Measurements from ENCODE around the gene UVSSA. TPM values are rescaled to one million over a fixed set of nuclear protein-coding genes. Genes with fewer than 3 reads are reported as not detected.
A peak's percentile ranks its signal among the peaks of the same experiment; 100 is the strongest.
"Not testable (repeated sequence)": the region's sequence is repeated elsewhere in the genome, so short reads cannot be mapped to it uniquely, and the experiment has no call there.

UVSSA gene
- total RNA-seq, 1 donor from 2014 or later = 28.3 TPM

DNA sequence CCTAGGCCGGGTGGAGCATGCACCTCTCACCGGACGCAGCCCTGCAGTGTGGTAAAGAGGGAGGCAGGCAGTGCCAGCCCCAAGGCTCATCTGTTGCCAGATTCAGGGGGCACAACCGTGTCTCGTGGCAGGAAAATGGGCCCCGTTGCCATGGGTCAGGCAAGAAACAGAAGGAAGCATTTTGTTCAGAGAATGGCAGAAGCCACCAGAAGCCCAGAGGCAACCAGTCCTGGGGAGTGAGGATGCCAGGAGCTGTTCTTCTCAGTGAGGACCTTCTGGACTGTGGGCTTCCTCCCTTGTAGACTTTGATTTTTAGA is 12.5 kb upstream of the UVSSA start:
- TF ChIP-seq, protein P1, sequence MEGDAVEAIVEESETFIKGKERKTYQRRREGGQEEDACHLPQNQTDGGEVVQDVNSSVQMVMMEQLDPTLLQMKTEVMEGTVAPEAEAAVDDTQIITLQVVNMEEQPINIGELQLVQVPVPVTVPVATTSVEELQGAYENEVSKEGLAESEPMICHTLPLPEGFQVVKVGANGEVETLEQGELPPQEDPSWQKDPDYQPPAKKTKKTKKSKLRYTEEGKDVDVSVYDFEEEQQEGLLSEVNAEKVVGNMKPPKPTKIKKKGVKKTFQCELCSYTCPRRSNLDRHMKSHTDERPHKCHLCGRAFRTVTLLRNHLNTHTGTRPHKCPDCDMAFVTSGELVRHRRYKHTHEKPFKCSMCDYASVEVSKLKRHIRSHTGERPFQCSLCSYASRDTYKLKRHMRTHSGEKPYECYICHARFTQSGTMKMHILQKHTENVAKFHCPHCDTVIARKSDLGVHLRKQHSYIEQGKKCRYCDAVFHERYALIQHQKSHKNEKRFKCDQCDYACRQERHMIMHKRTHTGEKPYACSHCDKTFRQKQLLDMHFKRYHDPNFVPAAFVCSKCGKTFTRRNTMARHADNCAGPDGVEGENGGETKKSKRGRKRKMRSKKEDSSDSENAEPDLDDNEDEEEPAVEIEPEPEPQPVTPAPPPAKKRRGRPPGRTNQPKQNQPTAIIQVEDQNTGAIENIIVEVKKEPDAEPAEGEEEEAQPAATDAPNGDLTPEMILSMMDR (IDR thresholded peaks at IDR 0.05) = no peak
- intact Hi-C loops (cut with DNase I) = no loop called here
- Histone ChIP-seq H3K36me3 (peaks cover 45% of the 10 kb centered on the region), H3K27ac (no peak overlapping the region), H3K9me3 (no peaks in the 10 kb centered on the region), H3K27me3 (no peaks in the 10 kb centered on the region), H3K4me3 (no peak overlapping the region), H3K4me1 (no peaks in the 10 kb centered on the region)
- DNase-seq = no peak
- no peak for ATAC-seq

DNA sequence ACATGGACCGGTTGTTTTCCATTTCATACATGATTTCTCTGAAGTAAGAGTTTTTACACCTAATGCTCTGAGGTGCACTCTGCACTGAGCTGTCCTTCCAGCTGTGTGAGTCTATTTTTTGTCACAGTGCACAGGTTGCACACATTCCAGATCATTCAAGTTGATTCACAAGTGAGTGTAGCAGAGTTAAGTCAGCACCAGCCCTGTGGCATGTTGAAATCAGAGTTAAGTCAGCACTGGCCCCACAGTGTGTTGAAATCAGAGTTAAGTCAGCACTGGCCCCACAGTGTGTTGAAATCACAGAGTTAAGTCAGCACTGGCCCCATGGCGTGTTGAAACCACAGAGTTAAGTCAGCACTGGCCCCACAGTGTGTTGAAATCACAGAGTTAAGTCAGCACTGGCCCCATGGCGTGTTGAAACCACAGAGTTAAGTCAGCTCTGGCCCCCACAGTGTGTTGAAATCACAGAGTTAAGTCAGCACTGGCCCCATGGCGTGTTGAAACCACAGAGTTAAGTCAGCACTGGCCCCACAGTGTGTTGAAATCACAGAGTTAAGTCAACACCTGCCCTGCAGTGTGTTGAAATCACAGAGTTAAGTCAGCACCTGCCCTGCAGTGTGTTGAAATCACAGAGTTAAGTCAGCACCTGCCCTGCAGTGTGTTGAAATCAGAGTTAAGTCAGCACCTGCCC is 11.7 kb upstream of the UVSSA start:
- ATAC-seq; H3K27ac ChIP-seq; intact Hi-C loops (cut with DNase I); H3K4me1 ChIP-seq; DNase-seq; H3K27me3 ChIP-seq; H3K9me3 ChIP-seq; H3K4me3 ChIP-seq: not testable (repeated sequence)
- H3K36me3 ChIP-seq = peaks cover 53% of the 10 kb centered on the region

DNA sequence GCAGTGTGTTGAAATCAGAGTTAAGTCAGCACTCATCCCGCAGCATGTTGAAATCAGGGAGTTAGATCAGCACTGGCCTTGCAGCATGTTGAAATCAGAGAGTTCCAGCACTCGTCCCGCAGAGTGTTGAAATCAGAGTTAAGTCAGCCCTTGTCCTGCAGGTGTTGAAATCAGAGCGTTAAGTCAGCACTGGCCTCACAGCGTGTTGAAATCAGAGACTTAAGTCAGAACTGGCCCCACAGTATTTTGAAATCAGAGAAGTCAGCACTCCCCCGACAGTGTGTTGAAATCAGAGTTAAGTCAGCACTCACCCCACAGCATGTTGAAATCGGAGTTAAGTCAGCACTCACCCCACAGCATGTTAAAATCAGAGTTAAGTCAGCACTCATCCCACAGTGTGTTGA is 10.9 kb upstream of the UVSSA start:
- no peaks in the 10 kb centered on the region for H3K27me3 ChIP-seq
- no peak for ATAC-seq
- intact Hi-C loops (cut with DNase I) = no loop called here
- no peak overlapping the region for H3K4me3 ChIP-seq
- no peak for DNase-seq
- H3K9me3 ChIP-seq = no peaks in the 10 kb centered on the region
- H3K4me1 ChIP-seq = no peaks in the 10 kb centered on the region
- peak overlapping the region; percentile 30 for H3K27ac ChIP-seq
- TF ChIP-seq, protein P1 (IDR thresholded peaks at IDR 0.05) = no peak
- peaks cover 60% of the 10 kb centered on the region for H3K36me3 ChIP-seq

DNA sequence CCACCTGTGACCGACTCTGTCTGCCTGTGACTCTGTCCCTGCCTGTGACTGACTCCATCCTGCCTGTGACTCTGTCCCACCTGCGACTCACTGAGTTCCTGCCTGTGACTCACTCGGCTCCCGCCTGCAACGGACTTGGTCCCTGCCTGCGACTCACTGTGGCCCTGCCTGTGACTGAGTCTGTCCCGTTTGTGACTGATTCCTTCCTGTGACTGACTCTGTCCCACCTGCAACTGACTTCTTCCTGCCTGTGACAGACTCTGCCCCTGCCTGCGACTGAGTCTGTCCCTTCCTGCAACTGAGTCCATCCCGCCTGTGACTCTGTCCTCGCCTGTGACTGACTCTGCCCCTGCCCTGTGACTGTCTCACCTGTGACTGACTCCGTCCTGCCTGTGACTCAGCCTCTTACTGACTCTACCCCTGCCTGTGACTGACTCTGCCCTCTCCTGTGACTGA is 9.6 kb upstream of the UVSSA start:
- H3K4me3 ChIP-seq = no peak overlapping the region
- no peak for ATAC-seq
- no peak for DNase-seq
- H3K27ac ChIP-seq = no peak overlapping the region
- H3K9me3 ChIP-seq = no peaks in the 10 kb centered on the region
- TF ChIP-seq, protein P1 (IDR thresholded peaks at IDR 0.05) = no peak
- H3K27me3 ChIP-seq = no peaks in the 10 kb centered on the region
- peaks cover 66% of the 10 kb centered on the region for H3K36me3 ChIP-seq
- intact Hi-C loops (cut with DNase I) = no loop called here
- no peaks in the 10 kb centered on the region for H3K4me1 ChIP-seq

DNA sequence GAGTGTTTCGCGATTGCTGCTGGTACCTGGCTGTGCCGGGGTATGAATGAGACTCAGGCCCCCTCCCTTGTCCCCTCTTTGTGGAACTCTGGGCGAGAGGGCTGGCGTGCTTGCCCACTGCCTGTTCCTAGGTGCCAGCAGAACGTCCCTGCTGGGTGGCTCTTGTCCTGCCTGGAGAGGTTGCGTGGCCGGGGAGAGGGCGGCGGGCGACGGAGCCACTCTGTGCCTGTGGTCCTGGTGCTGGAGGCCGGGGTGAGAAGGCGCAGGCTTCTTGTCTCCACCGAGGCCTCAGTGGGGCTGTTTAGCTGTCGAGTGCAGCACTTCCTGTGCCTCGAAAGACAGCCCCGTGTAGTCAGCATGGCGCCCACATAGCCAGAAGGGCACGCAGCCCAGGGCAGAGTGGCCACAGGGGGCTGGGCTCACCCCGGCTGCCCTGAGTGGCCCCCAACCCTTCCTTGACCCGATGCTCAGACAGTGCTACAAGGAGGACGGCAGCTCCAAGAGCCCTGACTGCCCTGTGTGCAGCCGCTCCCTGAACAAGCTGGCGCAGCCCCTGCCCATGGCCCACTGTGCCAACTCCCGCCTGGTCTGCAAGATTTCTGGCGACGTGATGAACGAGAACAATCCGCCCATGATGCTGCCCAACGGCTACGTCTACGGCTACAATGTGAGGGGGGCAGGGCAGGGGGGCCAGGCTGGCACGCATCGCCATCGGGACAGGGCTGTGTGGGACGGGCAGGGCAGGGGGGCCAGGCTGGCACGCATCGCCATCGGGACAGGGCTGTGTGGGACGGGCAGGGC is 8.9 kb upstream of the UVSSA start:
- Histone ChIP-seq H3K36me3 (peaks cover 66% of the 10 kb centered on the region), H3K9me3 (no peaks in the 10 kb centered on the region), H3K4me3 (no peak overlapping the region), H3K4me1 (no peaks in the 10 kb centered on the region), H3K27ac (no peak overlapping the region), H3K27me3 (no peaks in the 10 kb centered on the region)
- no peak for ATAC-seq
- intact Hi-C loops (cut with DNase I) = no loop called here
- TF ChIP-seq, protein P1 (IDR thresholded peaks at IDR 0.05) = no peak
- DNase-seq = no peak

DNA sequence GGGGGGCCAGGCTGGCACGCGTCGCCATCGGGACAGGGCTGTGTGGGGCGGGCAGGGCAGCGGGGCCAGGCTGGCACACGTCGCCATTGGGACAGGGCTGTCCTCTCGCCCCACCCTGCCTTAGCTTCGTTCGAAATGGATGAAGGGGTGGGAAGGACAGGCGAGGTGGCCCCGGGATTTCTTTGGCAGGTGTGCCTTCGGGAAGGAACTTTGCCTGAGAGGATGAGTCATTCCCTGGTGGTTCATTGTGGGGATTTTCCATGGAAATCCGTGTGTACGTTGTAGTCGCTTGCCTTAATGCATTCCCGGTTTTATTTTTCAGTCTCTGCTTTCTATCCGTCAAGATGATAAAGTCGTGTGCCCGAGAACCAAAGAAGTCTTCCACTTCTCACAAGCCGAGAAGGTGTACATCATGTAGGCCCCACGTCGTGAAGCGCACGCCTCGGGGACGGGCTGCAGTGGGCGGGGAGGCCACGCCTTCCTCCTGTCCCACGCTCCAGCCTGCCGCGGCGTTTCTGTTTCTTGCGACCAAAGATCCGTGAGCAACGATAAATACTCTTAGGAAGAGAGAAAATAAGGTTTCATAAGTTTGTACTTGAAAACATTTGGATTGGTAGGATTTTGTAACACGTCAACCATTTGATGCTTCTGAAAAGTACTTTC is 8.1 kb upstream of the UVSSA start:
- Histone ChIP-seq H3K4me1 (no peaks in the 10 kb centered on the region), H3K9me3 (no peaks in the 10 kb centered on the region), H3K27ac (no peak overlapping the region), H3K27me3 (no peaks in the 10 kb centered on the region), H3K4me3 (no peak overlapping the region), H3K36me3 (peaks cover 66% of the 10 kb centered on the region)
- no peak for ATAC-seq
- TF ChIP-seq, protein P1 (IDR thresholded peaks at IDR 0.05) = no peak
- intact Hi-C loops (cut with DNase I) = no loop called here
- no peak for DNase-seq

Measured in upper lobe of right lung (tissue), 1 donor.